Adrenal gland (tissue), 12 donors: Measurements from ENCODE around the gene ANKS1A. TPM values are rescaled to one million over a fixed set of nuclear protein-coding genes. Genes with fewer than 3 reads are reported as not detected.

ENCODE experiments used
- DNase-seq, 7 donors: peaks; one replicate each; pipeline ENCODE4 v3.0.0-alpha.2; 2019 to 2020
- H3K27ac ChIP-seq, 5 donors: fragments of 200-600 bp; sonication (generic) in 4 of 5; 1 replicate in 3 of 5; 2 replicates in 2 of 5; pipeline versions ENCODE4 v1.5.1 to v1.8.0; 2016 to 2020; ENCODE audit warnings: mild to moderate bottlenecking in 1 of 5
- H3K27me3 ChIP-seq: fragments of 200-600 bp; 2 replicates; pipeline ENCODE4 v1.8.0; 2021
- H3K36me3 ChIP-seq, 2 donors: fragments of 200-600 bp; replicated peaks in 1 of 2; 1 replicate in 1 of 2; 2 replicates in 1 of 2; pipeline versions ENCODE4 v1.5.1 to v1.8.0; 2018 to 2022
- H3K4me1 ChIP-seq, 2 donors: fragments of 200-600 bp; replicated peaks in 1 of 2; 1 replicate in 1 of 2; 2 replicates in 1 of 2; pipeline versions ENCODE4 v1.5.1 to v1.8.0; 2018 to 2021
- H3K4me3 ChIP-seq, 4 donors: fragments of 200-600 bp; sonication (generic) in 3 of 4; one replicate each; pipeline ENCODE4 v1.5.1; 2016 to 2018
- H3K9me3 ChIP-seq, 3 donors: fragments of 200-600 bp; sonication (generic) in 1 of 3; replicated peaks in 1 of 3; 1 replicate in 2 of 3; 2 replicates in 1 of 3; pipeline versions ENCODE4 v1.5.1 to v1.8.0; 2016 to 2021
- POLR2A ChIP-seq, 2 donors: fragments of 450-650 bp; IDR thresholded peaks; one replicate each; pipeline ENCODE4 v1.6.1; 2017; ENCODE audit warnings: antibody characterized with exemption in 2 of 2, mild to moderate bottlenecking in 2 of 2, moderate library complexity in 1 of 2
- WGBS, 4 donors: extraction: QIAGEN DNeasy Blood & Tissue Kit in 2 of 4; methylation state at CpG; one replicate each; pipeline versions ENCODE4 v1.1.5 to v1.1.7; 2013 to 2017; 5-methylcytosine and 5-hydroxymethylcytosine counted together
- intact Hi-C, 2 donors: fragments of 100-400 bp; cut with DNase I; formaldehyde crosslinking; loops; one replicate each; pipeline versions ENCODE4 v1.14.1 to v1.15.0; 2022 to 2023
- polyA plus RNA-seq, 3 donors: library from polyadenylated mRNA; stranded (reverse); fragments of 200-250 nt in 2 of 3; fragments of 350-450 nt in 1 of 3; fragmentation: Illumina TruSeq in 1 of 3; extraction: RNeasy Lipid Tissue Mini Kit (QIAGEN cat#74804) in 1 of 3; gene quantifications; one replicate each; pipeline ENCODE4 v1.2.3, GENCODE V29; 2013 to 2014
- small RNA-seq, 2 donors: library from RNA; depleted of rRNA; stranded (forward); fragments of <200 nt; gene quantifications; one replicate each; pipeline ENCODE3, GENCODE V24; 2016
- total RNA-seq, 9 donors: library from RNA; depleted of rRNA in 4 of 9; stranded (reverse); fragments of >200 nt in 4 of 9; fragments of 120-200 nt in 1 of 9; fragmentation: NEBNext Ultra II Directional in 1 of 9; extraction: Animal tissue kit (Norgen Biotek cat#: 25700) in 1 of 9; gene quantifications; one replicate each; pipeline versions ENCODE4 v1.1.0 to v1.2.4, GENCODE V29; 2013 to 2023
- TF ChIP-seq, protein P1 (sequence below), 6 experiments: fragments of 450-650 bp in 4 of 6; fragments of 200-600 bp in 2 of 6; sonication (generic) in 1 of 6; IDR thresholded peaks; 1 replicate in 5 of 6; 2 replicates in 1 of 6; pipeline versions ENCODE4 v1.5.1 to v1.8.0; 2016 to 2021; ENCODE audit warnings: antibody characterized with exemption in 6 of 6, mild to moderate bottlenecking in 2 of 6, moderate library complexity in 1 of 6
- donor health status: healthy with polysubstance abuse.
- donor health status: Bipolar disorder and iron deficiency.
- donor health status: DM: yes; HTN: yes; CAD: no.
- donor health status: DM: no; HTN: no; CAD: no.
- donor health status: DM: no; HTN: no; CAD: no.
- donor health status: DM: yes; HTN: yes; CAD: no.

Gene ANKS1A
- total and polyA plus RNA-seq, 12 donors, result 11.7 to 68.0 (median 42.4) TPM

DNA sequence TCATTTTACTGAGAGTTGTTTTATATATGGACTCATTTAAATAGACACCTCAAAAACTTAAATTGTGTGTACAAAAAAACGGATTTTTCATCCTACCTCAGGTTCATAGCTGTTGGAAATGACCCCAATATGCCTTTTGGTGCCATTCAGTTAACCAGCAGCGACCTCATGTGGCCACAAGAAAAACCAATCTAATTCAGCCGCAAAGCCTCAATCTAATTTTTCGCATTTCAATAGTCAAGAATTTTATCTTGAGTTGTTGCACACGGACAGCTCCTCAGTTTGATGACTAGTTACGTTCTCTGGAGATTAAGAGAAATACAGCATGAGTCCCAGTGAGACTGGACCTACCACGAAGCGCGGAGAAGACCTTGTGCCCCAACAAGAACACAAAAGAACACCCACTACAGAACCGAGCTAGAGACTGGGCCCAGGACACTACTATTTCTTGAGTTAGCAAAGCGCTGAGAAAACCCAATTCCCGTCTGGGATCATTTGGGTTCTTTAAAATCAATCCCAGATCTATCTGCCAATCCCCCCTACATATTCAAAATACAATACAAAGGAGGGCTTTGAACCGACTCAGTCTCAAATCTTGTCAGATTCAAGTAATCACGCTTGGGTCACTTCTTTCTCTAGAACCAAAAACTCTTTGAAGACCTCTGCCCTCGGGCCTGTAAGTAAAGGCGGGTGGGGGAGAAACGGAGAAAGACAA, 251.0 kb downstream of the ANKS1A start:
- TF ChIP-seq, protein P1, sequence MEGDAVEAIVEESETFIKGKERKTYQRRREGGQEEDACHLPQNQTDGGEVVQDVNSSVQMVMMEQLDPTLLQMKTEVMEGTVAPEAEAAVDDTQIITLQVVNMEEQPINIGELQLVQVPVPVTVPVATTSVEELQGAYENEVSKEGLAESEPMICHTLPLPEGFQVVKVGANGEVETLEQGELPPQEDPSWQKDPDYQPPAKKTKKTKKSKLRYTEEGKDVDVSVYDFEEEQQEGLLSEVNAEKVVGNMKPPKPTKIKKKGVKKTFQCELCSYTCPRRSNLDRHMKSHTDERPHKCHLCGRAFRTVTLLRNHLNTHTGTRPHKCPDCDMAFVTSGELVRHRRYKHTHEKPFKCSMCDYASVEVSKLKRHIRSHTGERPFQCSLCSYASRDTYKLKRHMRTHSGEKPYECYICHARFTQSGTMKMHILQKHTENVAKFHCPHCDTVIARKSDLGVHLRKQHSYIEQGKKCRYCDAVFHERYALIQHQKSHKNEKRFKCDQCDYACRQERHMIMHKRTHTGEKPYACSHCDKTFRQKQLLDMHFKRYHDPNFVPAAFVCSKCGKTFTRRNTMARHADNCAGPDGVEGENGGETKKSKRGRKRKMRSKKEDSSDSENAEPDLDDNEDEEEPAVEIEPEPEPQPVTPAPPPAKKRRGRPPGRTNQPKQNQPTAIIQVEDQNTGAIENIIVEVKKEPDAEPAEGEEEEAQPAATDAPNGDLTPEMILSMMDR (IDR thresholded peaks at IDR 0.05), result peak; percentile 66 to 94 (median 86)
- TF ChIP-seq POLR2A (IDR thresholded peaks at IDR 0.05), result no peak
- Histone ChIP-seq H3K4me1 (peaks cover 0 to 20% of the 10 kb centered on the region in 2 donors), H3K27ac (no peak overlapping the region), H3K36me3 (no peaks in the 10 kb centered on the region), H3K9me3 (no peaks in the 10 kb centered on the region), H3K4me3 (no peak overlapping the region), H3K27me3 (no peaks in the 10 kb centered on the region)
- intact Hi-C loops, result loop anchor here (2.0 to 10.0 kb wide), 4 partner anchors 65 to 158 kb away; no protein-coding TSS in a partner anchor
- 29 to 37% (median 32%) methylated on average over 17 of the region's 17 CpGs for whole genome bisulfite sequencing, 4 donors
- DNase-seq, result peak; percentile 34 to 63 (median 42)

GRCh38 chr6:35140639-35141006, 251.6 kb downstream of the ANKS1A start:
- Histone ChIP-seq H3K36me3 (no peaks in the 10 kb centered on the region), H3K4me3 (no peak overlapping the region), H3K4me1 (peaks cover 0 to 20% of the 10 kb centered on the region in 2 donors), H3K9me3 (no peaks in the 10 kb centered on the region), H3K27ac (no peak overlapping the region), H3K27me3 (no peaks in the 10 kb centered on the region)
- 30 to 53% (median 39%) methylated on average over 9 to 15 of the region's 15 CpGs for WGBS, 4 donors
- intact Hi-C loops, result loop anchor here (2.0 to 10.0 kb wide), 3 partner anchors 64 to 158 kb away; no protein-coding TSS in a partner anchor
- TF ChIP-seq, protein P1 (IDR thresholded peaks at IDR 0.05), result no peak
- no peak for TF ChIP-seq POLR2A (IDR thresholded peaks at IDR 0.05)
- DNase-seq, result no peak

Small RNAs within 50 kb of the gene (small RNA-seq; reads per million reads assigned to genes)
- gene AL138721.1, result 0 reads per million in 2 donors

Other genes with a start within 250 kb of the ANKS1A start
- 10 to 100 TPM; 35.0 to 84.1 (median 70.9) TPM for gene ILRUN, start 192.5 kb upstream of the ANKS1A start, total RNA-seq
- gene ILRUN, start 192.5 kb upstream of the ANKS1A start, polyA plus RNA-seq, result 10 to 100 TPM; 18.2 to 62.8 (median 30.7) TPM
- gene SNRPC, start 131.8 kb upstream of the ANKS1A start, total RNA-seq, result 100 to 1,000 TPM in 1 of 9 donors, 10 to 100 TPM in 8; 38.9 to 117 (median 74.7) TPM
- gene SNRPC, start 131.8 kb upstream of the ANKS1A start, polyA plus RNA-seq, result 100 to 1,000 TPM in 2 of 3 donors, 10 to 100 TPM in 1; 54.6 to 121 (median 110) TPM
- gene BLTP3A, start 97.2 kb upstream of the ANKS1A start, total RNA-seq, result 10 to 100 TPM in 8 of 9 donors, 1 to 10 TPM in 1; 7.5 to 21.4 (median 14.7) TPM
- 1 to 10 TPM; 2.2 to 9.7 (median 3.1) TPM for gene BLTP3A, start 97.2 kb upstream of the ANKS1A start, polyA plus RNA-seq
- gene TAF11, start 1.2 kb upstream of the ANKS1A start, total RNA-seq, result 10 to 100 TPM; 16.4 to 52.1 (median 24.0) TPM
- gene TAF11, start 1.2 kb upstream of the ANKS1A start, polyA plus RNA-seq, result 10 to 100 TPM; 28.5 to 45.5 (median 42.6) TPM